Esophagus (tissue), 2 donors: ENCODE data around the gene SAG. TPM values are rescaled to one million over a fixed set of nuclear protein-coding genes. Genes with fewer than 3 reads are reported as not detected.

Experiments
- H3K27ac ChIP-seq, 2 donors: one replicate each; pipeline ENCODE4 v1.5.1; 2013; ENCODE audit warnings: low read depth in 2 of 2, mild to moderate bottlenecking in 2 of 2, inconsistent platforms in 1 of 2, low read length in 1 of 2, moderate library complexity in 1 of 2
- H3K27me3 ChIP-seq, 2 donors: one replicate each; pipeline ENCODE4 v1.6.1; 2013; ENCODE audit warnings: low read length in 2 of 2, control low read depth in 1 of 2, mild to moderate bottlenecking in 1 of 2; ENCODE audit not compliant: insufficient read depth in 2 of 2, control insufficient read depth in 1 of 2
- H3K36me3 ChIP-seq, 2 donors: one replicate each; pipeline ENCODE4 v1.6.1; 2013; ENCODE audit warnings: low read length in 1 of 2; ENCODE audit not compliant: control insufficient read depth in 2 of 2, insufficient read depth in 2 of 2
- H3K4me1 ChIP-seq, 2 donors: one replicate each; pipeline ENCODE4 v1.6.1; 2013; ENCODE audit warnings: low read length in 1 of 2; ENCODE audit not compliant: control insufficient read depth in 2 of 2, insufficient read depth in 2 of 2
- H3K4me3 ChIP-seq, 2 donors: one replicate each; pipeline ENCODE4 v1.5.1; 2013; ENCODE audit warnings: low read length in 2 of 2, mild to moderate bottlenecking in 2 of 2, low read depth in 1 of 2, moderate library complexity in 1 of 2
- H3K9me3 ChIP-seq, 2 donors: one replicate each; pipeline ENCODE4 v1.6.1; 2013; ENCODE audit warnings: mild to moderate bottlenecking in 2 of 2, low read depth in 1 of 2, low read length in 1 of 2, moderate library complexity in 1 of 2; ENCODE audit not compliant: control insufficient read depth in 2 of 2, insufficient read depth in 1 of 2
- WGBS, 2 donors: extraction: QIAGEN DNeasy Blood & Tissue Kit; methylation state at CpG; one replicate each; pipeline ENCODE4 v1.1.7; 2013; 5-methylcytosine and 5-hydroxymethylcytosine counted together
- polyA plus RNA-seq, 2 donors: library from polyadenylated mRNA; stranded (reverse); fragments of 200-250 nt; gene quantifications; one replicate each; pipeline ENCODE4 v1.2.3, GENCODE V29; 2013
- donor health status: healthy with polysubstance abuse.
- donor health status: Bipolar disorder and iron deficiency.

Gene SAG
- polyA plus RNA-seq, 2 donors = not detected

DNA sequence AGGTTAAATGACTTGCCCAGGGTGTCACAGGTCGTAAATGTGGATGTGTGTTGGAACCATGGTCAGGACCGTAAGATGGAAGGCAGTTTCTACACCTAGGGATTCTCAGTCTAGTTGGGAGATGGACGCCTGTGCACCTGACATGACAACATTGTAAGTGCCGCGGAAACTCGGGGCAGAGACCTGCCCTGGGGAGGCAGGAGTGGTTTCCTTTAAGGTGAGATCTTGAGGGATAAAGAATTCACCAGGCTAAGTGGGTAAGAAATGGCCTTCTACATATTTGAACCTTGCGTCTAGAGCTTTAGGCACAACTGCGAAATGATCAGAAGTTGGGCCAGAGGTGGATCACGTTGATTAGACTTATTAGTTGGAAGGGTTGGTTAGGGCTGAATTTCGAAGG lies 48.3 kb downstream of the SAG start:
- H3K27ac ChIP-seq = no peak overlapping the region
- no peak overlapping the region for H3K4me3 ChIP-seq

DNA sequence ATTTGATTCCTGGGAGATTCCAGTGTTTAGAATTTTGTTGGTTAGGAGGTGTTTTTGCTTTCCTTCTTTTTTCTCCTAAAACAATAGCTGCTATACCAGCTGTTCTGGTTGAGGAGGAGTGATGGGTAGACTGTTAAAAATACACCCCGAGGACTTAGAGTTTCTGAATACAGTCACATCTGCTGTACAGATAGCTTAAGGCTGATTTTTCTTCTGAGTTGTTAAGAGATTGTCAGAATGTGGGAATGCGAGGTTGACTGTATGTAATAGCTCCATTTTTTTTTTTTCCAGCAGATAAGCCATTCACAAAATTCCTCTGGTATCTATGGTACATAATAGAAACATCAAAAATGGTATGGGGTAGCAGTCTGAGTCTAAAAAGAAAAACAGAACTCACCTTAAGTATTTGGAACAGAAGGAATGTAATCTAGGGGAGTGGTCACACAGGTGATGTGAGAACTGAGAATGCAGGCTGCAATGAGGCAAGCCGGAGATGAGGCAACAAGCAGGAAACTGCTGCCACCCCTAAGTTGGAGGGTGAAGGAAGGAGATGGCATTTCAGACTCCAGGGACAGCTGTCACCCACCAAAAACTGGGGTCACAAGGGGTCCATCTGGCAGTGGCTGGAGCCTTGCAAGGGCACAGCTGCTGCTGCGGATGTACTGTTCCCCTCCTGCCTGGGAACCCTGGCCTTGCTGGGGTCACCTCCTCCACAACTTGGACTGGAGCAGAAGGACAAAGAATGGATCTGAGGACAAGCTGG lies 49.1 kb downstream of the SAG start:
- Histone ChIP-seq H3K27me3 (no peaks in the 10 kb centered on the region), H3K4me1 (peaks cover 0 to 5% of the 10 kb centered on the region in 2 donors), H3K4me3 (no peak overlapping the region), H3K9me3 (peaks cover 0 to 2% of the 10 kb centered on the region in 2 donors), H3K36me3 (no peaks in the 10 kb centered on the region), H3K27ac (no peak overlapping the region)
- 75 to 79% methylated on average over 4 of the region's 4 CpGs for WGBS, 2 donors

More for the DNA sequence above, 48.3 kb downstream of the SAG start:
- WGBS, 2 donors = 93 to 94% methylated on average over 10 of the region's 10 CpGs
- Histone ChIP-seq H3K27me3 (no peaks in the 10 kb centered on the region), H3K36me3 (no peaks in the 10 kb centered on the region), H3K9me3 (peaks cover 0 to 2% of the 10 kb centered on the region in 2 donors), H3K4me1 (peaks cover 0 to 5% of the 10 kb centered on the region in 2 donors)

DNA sequence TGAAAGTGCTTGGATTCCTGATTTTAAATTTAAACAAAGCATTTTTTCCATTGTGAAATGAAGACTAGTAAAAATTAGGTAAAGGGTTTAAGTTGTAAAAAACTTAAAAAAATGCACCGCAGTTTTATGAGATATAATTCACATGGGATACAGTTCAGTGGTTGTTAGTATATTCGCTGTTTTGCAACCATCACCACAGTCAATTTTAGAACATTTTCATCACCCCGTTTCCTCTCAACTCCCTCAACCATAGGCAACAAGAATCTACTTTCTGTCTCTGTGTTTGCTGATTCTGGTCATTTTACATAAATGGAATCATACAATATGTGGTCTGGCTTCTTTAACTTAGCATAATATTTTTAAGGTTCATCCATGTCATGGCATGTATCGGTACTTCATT lies 50.7 kb downstream of the SAG start:
- Histone ChIP-seq H3K4me1 (peaks cover 0 to 3% of the 10 kb centered on the region in 2 donors), H3K36me3 (no peaks in the 10 kb centered on the region), H3K27ac (no peak overlapping the region), H3K4me3 (no peak overlapping the region), H3K27me3 (no peaks in the 10 kb centered on the region), H3K9me3 (no peaks in the 10 kb centered on the region)
- 86 to 88% methylated on average over 4 of the region's 4 CpGs for WGBS, 2 donors

DNA sequence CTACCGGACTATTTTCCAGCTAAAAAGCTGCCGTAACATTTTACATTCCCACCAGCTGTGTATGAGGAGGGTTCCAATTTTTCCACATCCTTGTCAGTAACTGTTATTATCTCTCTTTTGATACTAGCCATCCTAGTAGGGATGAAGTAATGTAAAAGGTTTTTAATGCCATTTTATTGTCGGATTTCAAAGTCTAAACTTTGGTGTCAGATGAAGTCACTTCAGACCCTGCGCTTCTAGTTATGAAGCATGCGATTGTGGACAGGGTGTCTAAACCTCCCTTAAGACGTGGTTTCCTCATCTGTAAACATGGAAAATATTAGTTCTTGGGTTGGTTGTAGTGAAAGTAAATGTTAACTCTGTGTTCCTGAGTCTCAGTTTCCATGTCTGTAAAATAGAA lies 51.3 kb downstream of the SAG start:
- WGBS, 2 donors = 83 to 85% methylated on average over 6 of the region's 6 CpGs
- no peaks in the 10 kb centered on the region for H3K36me3 ChIP-seq
- H3K27me3 ChIP-seq = no peaks in the 10 kb centered on the region
- H3K4me3 ChIP-seq = no peak overlapping the region
- H3K9me3 ChIP-seq = no peaks in the 10 kb centered on the region
- H3K4me1 ChIP-seq = peaks cover 0 to 3% of the 10 kb centered on the region in 2 donors
- H3K27ac ChIP-seq = no peak overlapping the region

DNA sequence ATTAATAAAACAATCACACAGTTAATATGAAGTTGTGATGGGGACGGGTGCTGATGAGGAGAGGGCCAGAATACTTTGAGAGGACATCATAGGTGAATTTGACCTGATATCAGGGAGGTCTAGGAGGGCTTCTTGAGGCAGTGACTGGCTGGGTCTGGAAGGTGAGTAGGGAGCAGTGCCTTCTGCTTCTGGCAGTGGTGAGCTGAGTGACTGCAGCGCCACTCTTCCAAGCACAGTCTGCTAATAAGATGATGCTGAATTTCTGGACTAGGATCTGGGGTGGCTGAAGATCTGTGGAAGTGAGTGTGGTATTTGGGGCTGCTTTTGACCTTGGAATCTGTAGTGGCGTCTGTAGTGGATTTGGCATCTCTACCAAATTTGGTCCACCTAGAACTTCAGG lies 52.2 kb downstream of the SAG start:
- H3K36me3 ChIP-seq = no peaks in the 10 kb centered on the region
- no peak overlapping the region for H3K4me3 ChIP-seq
- no peak overlapping the region for H3K27ac ChIP-seq
- no peaks in the 10 kb centered on the region for H3K9me3 ChIP-seq
- WGBS, 2 donors = 91 to 93% methylated on average over 3 of the region's 3 CpGs
- peaks cover 0 to 3% of the 10 kb centered on the region in 2 donors for H3K4me1 ChIP-seq
- no peaks in the 10 kb centered on the region for H3K27me3 ChIP-seq

DNA sequence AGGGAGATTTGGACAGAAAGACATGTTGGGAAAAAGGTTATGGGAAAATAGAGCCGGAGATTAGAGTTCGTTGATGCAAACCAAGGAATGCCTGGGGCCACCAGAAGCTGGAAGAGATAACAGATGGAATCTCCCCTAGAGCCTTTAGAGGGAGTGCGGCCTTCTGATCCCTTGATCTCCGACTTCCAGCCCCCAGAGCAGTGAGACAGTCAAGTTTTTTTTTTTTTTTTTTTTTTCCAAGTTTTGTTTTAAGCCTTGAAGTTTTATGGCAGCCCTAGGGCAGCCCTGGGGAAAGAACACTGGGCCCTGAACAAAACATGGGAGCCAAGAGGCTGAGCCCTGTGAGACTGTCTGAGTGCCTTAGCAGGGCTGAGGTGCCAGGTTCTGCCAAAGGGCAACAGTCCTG lies 53.2 kb downstream of the SAG start:
- no peaks in the 10 kb centered on the region for H3K9me3 ChIP-seq
- no peak overlapping the region for H3K4me3 ChIP-seq
- H3K27ac ChIP-seq = no peak overlapping the region
- peaks cover 0 to 3% of the 10 kb centered on the region in 2 donors for H3K4me1 ChIP-seq
- WGBS, 2 donors = 59 to 61% methylated on average over 4 of the region's 4 CpGs
- no peaks in the 10 kb centered on the region for H3K27me3 ChIP-seq
- no peaks in the 10 kb centered on the region for H3K36me3 ChIP-seq

DNA sequence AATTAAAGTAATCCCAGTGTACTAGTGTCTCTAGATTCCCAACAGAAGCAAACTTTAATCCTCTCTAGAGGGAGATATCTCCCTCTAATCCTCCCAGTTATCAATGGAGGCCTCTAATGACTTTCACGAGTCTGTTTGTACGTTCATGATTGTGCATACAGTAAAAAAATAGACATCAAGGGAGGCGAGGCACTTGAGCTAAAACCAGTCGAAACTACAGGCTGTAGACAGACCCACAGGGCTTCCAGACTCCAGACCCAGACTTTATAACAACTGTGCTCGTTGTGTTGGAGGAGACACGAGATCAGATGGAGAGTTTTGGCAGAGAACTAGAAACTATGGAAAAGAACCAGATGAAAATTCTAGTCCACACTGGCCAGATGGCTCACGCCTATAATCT lies 53.7 kb downstream of the SAG start:
- Histone ChIP-seq H3K4me1 (peaks cover 0 to 3% of the 10 kb centered on the region in 2 donors), H3K4me3 (no peak overlapping the region), H3K36me3 (no peaks in the 10 kb centered on the region), H3K9me3 (no peaks in the 10 kb centered on the region), H3K27ac (no peak overlapping the region), H3K27me3 (peaks cover 0 to 2% of the 10 kb centered on the region in 2 donors)
- 66 to 77% methylated on average over 7 of the region's 7 CpGs for WGBS, 2 donors

DNA sequence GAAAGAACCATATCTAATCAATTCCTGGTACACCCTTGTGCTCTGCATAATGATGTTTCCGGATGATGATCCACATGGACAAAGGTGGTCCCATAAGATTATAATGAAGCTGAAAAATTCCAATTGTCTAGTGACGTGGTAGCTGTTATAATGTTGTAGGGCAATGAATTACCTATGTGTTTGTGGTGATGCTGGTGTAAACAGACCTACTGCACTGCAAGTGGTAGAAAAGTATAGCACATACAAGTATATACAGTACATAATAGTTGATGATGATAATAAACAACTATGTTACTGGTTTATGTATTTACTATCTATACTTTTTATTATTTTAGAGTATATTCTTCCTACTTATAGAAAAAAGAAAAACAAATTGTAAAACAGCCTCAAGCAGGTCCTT lies 55.1 kb downstream of the SAG start:
- peaks cover 0 to 2% of the 10 kb centered on the region in 2 donors for H3K27me3 ChIP-seq
- H3K4me1 ChIP-seq = no peaks in the 10 kb centered on the region
- no peak overlapping the region for H3K4me3 ChIP-seq
- H3K9me3 ChIP-seq = no peaks in the 10 kb centered on the region
- H3K36me3 ChIP-seq = no peaks in the 10 kb centered on the region
- H3K27ac ChIP-seq = no peak overlapping the region
- WGBS, 2 donors = 55 to 73% methylated on average over 2 of the region's 2 CpGs

DNA sequence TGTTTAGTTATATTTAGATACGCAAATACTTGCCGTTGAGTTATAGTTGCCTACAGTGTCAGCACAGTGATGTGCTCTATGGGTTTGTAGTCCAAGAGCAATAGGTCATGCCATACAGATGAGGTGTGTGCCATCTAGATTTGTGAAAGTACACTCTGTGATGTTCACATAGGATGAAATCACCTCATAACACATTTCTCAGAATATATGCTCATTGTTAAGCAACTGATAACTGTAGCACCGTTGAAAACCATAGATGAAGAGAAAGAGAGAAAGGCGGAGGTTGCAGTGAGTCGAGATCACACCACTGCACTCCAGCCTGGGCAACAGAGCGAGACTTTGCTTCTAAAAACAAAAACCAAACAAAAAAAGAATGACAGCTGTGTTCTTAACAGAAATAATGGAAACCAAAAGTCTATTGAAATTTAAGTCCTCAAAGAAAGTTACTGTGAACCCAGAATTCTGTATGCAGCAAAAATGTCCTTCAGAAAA lies 56.2 kb downstream of the SAG start:
- H3K9me3 ChIP-seq = no peaks in the 10 kb centered on the region
- peaks cover 0 to 2% of the 10 kb centered on the region in 2 donors for H3K27me3 ChIP-seq
- no peak overlapping the region for H3K27ac ChIP-seq
- H3K36me3 ChIP-seq = no peaks in the 10 kb centered on the region
- no peak overlapping the region for H3K4me3 ChIP-seq
- WGBS, 2 donors = 95 to 96% methylated on average over 6 of the region's 6 CpGs
- H3K4me1 ChIP-seq = no peaks in the 10 kb centered on the region
